HG02938 (cell line): ENCODE measurements around the gene PKD1.
"Not testable (repeated sequence)": the region's sequence is repeated elsewhere in the genome, so short reads cannot be mapped to it uniquely, and the experiment has no call there.

Experiments
- ATAC-seq: cut with Tn5 transposase; IDR thresholded peaks from one replicate; pipeline ENCODE4 v1.9.1; 2021; ENCODE audit warnings: mild to moderate bottlenecking, moderate library complexity; ENCODE audit not compliant: unreplicated experiment

PKD1 gene

DNA sequence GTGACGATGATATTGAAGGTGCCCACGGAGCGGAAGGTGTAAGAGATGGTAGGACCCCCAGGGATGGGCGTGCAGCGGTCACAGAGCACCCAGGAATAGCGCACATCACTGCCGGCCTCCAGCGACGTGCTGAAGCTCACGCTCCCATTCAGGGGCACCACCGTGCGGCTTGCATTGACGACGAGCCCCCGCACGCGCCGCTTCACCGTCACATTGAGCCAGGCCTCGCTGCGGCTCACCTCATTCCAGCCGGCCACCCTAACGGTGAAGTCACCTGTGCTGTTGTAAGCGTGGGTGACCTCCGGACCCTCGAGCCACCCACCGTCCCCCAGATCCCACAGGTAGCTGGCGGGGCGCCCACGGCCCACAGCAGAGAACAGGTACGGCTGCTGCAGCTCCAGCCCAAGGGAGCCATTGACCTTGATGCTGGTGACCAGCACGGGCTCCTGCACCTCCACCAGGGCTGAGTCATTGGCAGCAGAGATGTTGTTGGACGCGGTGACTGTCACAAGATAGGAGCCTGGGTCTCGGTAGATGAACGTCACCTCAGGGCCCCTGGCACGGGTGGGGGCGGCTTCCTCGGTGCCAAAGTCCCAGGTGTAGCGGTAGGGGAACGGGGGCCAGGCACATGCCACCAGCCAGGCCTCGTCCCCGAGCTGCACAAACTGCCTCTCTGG, 25.2 kb downstream of the PKD1 start:
- ATAC-seq = not testable (repeated sequence)

GRCh38 chr16:2109872-2110271, 25.8 kb downstream of the PKD1 start:
- ATAC-seq = not testable (repeated sequence)

DNA sequence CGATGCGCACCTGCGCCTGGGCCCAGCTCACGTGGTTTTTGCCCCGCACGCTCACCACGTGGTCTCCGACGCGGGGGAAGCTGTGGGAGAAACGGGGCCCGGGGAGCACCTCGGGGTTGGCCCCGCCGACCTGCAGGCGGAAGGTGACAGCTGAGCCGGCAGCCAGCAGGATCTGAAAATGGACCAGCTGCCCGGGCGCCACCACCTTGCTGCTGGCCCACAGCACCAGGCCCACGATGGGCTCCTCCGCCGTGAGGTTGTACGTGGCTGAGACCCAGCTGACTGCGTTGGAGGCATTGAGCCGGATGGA, 26.5 kb downstream of the PKD1 start:
- ATAC-seq = not testable (repeated sequence)

DNA sequence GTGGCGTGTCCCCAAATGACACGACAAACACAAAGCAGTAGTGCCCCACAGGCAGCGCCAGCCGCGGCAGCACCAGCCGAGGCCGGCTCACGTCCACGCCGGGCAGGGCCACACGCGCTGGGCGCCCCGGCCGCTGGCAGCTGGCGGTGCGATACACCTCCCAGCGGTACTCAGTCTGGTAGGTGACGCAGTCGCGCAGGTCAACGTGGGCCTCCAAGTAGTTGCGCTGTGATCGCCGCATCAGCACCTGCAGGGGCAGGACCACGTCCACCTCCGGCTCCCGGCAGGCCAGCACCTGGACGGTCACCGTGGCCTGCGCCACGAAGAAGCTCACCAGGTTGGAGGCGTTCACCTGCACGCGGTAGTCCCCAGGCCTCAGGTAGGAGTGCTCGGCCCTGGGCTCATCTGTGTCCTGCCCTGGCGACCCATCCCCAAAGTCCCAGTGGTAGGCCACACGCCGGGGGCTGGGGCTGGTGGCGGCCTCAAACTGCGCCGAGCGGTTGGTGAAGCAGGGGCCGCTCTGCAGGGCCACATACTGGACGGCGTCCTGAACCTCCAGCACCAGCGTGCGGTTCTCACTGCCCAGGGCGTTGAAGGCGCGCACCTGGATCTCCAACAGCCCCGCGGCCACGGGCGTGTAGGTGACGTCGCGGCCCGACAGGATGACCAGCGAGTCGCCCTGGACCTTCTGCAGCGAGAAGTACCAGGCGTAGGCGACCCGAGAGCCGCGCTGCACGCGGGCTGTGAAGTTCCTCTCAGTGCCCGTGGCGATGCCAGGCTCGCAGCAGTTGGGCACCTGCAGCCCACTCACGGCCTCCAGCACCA, 27.0 kb downstream of the PKD1 start:
- not testable (repeated sequence) for ATAC-seq

DNA sequence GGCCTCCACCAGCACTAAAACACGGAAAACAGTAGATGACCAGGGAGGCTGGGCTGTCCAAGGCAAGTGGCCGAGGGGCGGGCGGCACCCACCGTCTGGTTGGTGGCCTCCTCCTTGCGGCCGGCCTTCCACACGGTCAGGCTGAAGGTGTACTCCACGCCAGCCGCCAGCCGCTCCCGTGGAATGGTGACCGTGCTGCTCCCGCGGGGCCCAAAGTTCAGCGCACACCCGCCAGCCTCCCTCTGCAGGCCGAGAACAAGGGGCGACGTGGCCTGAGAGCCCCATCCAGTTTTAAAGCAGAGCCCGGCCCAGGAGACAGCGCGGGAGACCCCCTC, 27.9 kb downstream of the PKD1 start:
- not testable (repeated sequence) for ATAC-seq

- not testable (repeated sequence) for ATAC-seq
Measured at GRCh38 chr16:2107121-2107790, 28.4 kb downstream of the PKD1 start.

DNA sequence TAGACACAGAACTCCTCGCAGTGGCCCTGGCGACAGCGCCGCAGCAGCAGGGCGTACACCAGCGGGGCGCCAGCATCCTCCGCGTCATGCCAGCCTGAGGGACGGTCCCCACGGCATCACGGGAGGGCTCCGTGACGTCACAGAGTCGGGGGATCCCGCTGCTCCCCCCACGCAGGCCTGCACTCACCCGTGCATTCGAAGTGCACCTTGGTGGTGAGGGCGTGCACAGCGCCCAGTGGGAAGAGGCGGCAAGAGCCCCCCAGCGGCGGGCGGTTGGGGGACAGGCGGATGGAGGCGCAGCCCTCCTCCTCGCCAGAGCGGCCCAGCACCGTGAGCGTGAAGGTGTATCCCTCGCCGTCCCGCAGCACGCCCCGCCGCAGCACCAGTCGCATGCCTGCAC, 29.5 kb downstream of the PKD1 start:
- ATAC-seq = not testable (repeated sequence)

DNA sequence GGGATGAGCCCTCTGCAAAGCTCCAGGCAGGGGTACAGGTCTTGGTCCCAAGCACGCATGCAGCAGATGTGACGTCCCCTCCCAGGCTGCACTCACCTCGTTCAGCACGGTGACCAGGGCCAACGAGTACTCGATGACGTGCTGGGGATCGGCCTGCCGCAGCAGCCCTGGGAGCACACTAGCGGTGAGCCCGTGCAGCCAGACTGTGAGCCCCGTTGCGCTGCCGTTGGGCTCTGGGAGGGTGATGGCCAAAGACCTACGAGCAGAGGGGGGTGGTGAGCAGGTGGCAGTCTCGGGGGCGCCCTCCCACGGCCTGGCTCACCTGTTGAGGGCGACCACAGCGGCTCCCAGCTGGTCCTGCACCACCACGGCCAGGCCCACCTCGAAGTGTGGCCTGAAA, 29.9 kb downstream of the PKD1 start:
- not testable (repeated sequence) for ATAC-seq

DNA sequence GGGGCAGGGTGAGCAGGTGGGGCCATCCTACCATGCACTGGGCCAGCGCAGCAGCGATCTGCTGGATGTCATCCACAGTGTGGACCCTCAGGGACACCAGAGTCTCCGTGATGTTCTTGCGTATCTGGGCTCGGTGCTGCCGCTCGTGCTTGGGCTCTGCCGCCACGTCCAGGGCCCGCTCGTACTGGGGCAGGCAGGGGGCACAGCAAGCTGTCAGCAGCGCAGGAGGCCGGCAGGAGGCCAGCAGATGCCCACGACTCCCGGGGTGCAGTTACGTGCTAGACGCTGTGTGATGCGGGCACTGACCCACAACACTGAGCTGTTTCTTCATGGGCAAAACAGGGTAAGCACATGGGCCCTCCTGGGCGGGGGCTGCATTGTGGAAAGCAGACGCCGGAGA, 30.4 kb downstream of the PKD1 start:
- ATAC-seq = not testable (repeated sequence)

GRCh38 chr16:2104464-2104863, 31.2 kb downstream of the PKD1 start:
- not testable (repeated sequence) for ATAC-seq

DNA sequence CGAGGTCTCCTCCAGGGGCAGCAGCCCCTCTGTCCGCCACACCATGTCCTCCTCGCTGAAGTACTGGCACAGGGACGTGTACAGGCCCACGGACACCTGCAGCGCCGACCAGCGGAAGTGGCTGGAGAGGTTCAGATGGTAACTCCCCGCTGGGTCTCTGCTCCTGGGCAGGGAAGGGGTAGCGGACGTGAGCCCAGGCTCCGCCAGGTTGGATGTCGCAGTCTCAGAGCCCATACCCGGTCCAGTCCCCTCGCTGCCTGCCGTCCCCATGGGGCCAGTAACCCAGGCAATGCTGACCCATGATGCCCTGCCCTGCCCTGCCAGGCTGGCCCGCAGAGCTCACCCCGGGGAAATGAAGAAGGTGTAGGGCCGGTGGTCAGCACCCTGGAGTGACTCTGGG, 33.2 kb downstream of the PKD1 start:
- no peak for ATAC-seq

DNA sequence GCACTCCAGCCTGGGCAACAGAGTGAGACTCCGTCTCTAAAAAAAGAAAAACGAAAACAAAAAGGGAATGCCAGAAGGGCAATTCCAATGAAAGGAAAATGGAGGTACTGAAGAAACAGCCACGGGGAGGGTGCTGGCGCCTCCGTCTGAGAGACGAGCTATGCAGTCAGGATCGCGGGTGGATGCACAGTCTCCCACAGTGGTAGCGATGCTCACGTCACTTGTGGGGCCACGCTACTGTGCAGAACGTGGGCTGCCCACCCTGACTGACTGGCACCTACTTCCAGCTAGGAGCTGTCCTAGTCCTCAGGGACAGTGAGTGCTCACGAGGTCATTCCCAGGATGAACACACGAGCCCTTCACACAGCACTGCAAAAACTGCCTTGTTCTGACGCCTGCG, 34.1 kb downstream of the PKD1 start:
- not testable (repeated sequence) for ATAC-seq

DNA sequence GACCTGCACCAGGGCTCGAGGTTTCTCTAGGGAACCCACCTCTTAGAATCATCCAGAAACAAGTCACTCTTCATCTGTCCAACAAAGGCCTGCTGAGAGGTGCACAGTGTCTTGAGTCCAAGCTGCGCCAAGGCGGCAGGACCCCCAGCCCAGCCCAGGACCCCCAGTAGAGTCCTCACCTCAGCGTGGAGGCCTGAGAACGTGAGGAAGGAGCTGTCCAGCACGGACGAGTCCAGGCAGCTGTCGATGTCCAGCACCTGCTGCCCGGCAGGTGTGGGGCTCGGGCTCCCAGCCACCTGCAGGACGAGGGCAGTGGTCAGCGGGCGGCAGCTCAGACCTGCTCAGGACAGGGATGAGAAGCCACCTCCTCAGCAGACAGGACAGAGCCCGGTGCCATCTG, 38.0 kb downstream of the PKD1 start:
- ATAC-seq = not testable (repeated sequence)

GRCh38 chr16:2096853-2097595, 38.7 kb downstream of the PKD1 start:
- no peak for ATAC-seq

DNA sequence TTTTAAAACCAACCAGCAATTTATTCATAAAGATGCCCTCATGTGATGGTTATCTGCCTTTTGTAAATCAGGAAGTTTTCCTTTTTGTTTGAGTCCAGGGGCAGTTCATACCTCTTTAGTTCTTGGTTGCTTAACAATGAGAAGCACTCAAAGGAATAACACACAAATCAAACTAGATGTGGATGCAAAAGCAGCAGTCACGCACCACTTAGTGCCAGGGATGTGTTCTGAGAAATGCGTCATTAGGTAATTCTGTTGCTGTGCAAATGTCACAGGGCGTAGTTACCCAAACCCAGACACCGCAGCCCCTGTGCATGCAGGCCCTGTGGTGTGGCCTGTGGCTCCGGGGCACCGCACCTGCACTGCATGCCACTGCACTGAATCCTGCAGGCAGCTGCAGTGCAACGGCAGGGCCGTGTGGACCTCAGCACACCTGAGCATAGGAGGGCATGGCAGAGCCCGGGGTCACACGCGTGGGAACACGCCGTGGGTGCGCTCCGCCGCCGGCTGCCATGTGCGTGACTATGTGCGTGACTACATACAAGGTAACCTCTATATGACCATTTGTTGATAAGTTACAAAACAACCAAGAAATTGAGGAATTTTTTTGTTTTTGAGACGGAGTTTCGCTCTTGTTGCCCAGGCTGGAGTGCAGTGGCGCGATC, 39.6 kb downstream of the PKD1 start:
- no peak for ATAC-seq

DNA sequence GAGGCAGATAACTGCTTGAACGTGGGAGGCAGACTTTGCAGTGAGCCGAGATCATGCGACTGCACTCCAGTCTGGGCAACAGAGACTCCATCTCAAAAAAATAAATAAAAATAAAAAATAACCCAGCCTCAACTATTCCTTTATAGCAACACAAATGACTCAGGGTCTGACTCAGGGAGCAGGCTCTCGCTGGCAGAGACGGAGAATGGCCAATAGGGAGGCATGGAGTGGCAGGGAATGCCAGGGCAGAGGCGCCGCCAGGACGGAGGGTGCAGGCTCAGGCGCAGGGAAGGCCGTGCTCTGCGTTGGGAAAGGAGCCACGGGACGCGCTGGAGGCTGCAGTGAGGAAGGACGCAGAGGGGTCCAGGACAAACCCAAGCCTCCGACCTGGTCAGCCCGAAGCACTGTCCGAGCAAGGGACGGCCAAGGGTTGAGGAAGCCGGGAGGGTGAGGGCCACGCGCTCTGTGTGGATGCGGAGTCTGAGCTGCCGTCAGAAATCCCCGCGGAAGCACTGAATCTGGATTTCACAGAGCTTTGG, 40.3 kb downstream of the PKD1 start:
- no peak for ATAC-seq

DNA sequence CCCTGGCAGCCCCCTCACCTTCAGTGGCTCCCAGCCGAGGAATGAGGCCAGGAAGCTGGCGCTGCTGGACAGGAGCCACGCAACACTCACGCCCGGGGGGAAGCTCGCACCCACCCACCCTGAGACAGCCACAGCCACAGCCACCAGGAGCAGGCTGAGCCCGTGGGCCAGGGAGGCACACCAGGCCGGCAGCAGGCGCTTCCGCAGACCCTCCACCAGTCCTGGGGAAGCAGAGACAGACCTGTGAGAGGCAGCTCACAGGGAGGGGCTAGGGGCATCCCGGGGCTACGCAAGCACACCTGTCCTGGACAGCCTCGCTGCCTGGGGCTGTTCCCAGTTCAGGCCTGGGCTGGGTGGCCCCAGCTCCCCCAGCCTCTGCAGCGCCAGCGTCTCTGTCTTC, 41.9 kb downstream of the PKD1 start:
- ATAC-seq = no peak

DNA sequence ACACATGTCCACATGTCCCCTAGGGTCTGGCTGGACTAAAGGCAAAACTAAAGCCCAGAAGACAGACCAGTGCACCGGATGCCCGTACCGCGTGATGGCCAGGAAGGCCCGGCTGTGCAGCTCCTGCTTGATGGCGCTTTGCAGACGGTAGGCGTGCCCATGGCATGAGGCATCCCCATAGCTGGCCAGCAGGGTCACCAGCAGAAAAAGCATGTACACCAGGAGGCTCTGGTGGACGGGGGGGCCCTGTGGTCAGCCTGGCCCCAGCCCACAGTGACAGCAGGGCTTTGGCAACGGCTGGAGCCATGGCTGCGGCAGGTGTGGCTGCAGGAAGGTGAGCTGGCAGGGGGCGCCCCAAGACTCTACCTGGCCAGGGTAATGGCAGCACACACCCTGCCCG, 42.8 kb downstream of the PKD1 start:
- ATAC-seq = no peak

GRCh38 chr16:2092256-2092620, 43.5 kb downstream of the PKD1 start:
- ATAC-seq = no peak

- ATAC-seq = no peak
Measured at GRCh38 chr16:2091547-2092255, 44.0 kb downstream of the PKD1 start.
